SK-N-MC (cell line): ENCODE data around the gene SLC25A47.
A peak's percentile ranks its signal among the peaks of the same experiment; 100 is the strongest.
"Not testable (repeated sequence)": the region's sequence is repeated elsewhere in the genome, so short reads cannot be mapped to it uniquely, and the experiment has no call there.

ENCODE experiments used
- DNase-seq: peaks from one replicate; pipeline ENCODE4 v3.0.0-alpha.2; 2011; ENCODE audit warnings: low read depth, low spot score
- H3K27ac ChIP-seq: fragments of 200-600 bp; sonication (generic); 2 replicates; pipeline ENCODE4 v1.5.1; 2016; ENCODE audit warnings: mixed run types
- H3K36me3 ChIP-seq: fragments of 200-600 bp; sonication (generic); 2 replicates; pipeline ENCODE4 v1.6.1; 2017; ENCODE audit warnings: antibody characterized with exemption, low read length, mixed read lengths; ENCODE audit not compliant: insufficient read depth
- H3K4me3 ChIP-seq: fragments of 200-600 bp; sonication (generic); 2 replicates; pipeline ENCODE4 v1.5.1; 2016
- H3K9ac ChIP-seq: fragments of 200-600 bp; sonication (generic); 2 replicates; pipeline ENCODE4 v1.8.0; 2017; ENCODE audit warnings: mixed run types, mixed read lengths; ENCODE audit not compliant: insufficient read length
- H3K9me3 ChIP-seq: fragments of 200-600 bp; sonication (generic); 2 replicates; pipeline ENCODE4 v1.6.1; 2017; ENCODE audit warnings: low read depth, mild to moderate bottlenecking, antibody characterized with exemption, low read length, moderate library complexity, mixed read lengths
- EZH2 ChIP-seq: fragments of 200-600 bp; sonication (generic); IDR thresholded peaks from one replicate; pipeline ENCODE4 v1.6.1; 2017; ENCODE audit warnings: antibody characterized with exemption
- FOXP2 ChIP-seq: optimal IDR thresholded peaks from 2 replicates; pipeline ENCODE3; 2011; ENCODE audit warnings: mild to moderate bottlenecking, moderate library complexity; ENCODE audit not compliant: insufficient read depth; ENCODE audit errors: extremely low read length, control extremely low read depth
- POLR2AphosphoS5 ChIP-seq: IDR thresholded peaks from 2 replicates; pipeline ENCODE4 v1.6.1; 2012; ENCODE audit warnings: mild to moderate bottlenecking, low read depth, low read length, borderline replicate concordance

The SLC25A47 gene

DNA sequence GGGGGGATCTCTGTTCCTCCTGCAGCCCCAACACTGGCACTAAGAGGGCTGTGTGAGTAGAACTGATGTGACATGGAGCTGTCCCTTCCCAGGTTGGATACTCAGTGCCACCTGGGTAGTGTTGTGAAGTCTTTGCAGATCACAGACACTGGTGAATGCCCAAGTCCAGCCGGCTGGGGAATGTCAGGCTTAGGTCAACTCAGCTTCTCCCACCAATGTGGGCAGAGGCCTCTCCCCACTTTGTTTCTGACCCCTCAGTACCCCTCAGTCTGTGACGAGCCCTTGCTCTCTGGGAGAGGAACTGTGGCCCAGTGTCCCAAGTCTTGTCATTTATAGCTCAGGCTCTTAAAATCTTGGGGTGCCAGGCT lies 28.2 kb upstream of the SLC25A47 start:
- 0 out of 2 replicates have a peak, but pooled peaks cover 4% of the 10 kb centered on the region for H3K36me3 ChIP-seq
- H3K9ac ChIP-seq, result no peak overlapping the region

DNA sequence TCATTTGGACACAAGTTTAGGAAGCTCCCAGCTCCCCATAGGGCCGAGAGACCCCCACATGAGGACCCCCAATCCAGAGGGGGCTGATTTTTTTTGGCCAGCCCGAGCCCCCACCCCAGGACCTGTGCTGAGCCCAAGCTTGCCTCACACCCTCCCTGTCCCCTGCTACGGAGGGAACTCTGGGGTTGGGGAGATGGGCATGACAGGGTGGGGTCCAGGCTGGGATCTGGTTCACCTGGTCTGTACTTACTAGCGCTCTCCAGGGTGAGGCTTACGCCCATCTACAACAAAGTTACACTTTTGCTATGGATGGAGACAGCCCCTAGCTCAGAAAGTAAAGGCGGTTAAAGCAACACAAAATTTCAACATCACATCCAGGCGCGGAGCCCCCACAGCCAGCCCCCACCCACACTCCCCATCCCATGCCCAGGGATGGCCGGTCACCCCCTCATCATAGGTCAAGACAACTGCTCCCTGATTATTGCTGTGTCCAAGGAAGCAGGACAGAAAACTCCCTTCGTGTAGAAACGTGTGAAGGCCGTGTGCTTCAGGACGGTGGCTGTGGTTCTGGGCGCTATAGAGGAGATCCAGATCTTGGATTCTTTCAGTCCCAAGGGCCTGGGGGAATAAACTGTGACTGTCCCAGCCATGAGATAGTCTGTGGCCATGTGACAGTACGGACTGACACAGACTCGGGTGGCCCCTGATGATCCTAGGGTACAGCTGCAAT lies 27.6 kb upstream of the SLC25A47 start:
- DNase-seq, result no peak
- no peak overlapping the region for H3K4me3 ChIP-seq
- H3K9ac ChIP-seq, result no peak overlapping the region
- no peak for TF ChIP-seq POLR2AphosphoS5
- no peak for TF ChIP-seq EZH2
- TF ChIP-seq FOXP2, result no peak
- H3K9me3 ChIP-seq, result no peaks in the 10 kb centered on the region
- 0 out of 2 replicates have a peak, but pooled peaks cover 4% of the 10 kb centered on the region for H3K36me3 ChIP-seq
- H3K27ac ChIP-seq, result no peak overlapping the region

More for the DNA sequence above, 28.2 kb upstream of the SLC25A47 start:
- TF ChIP-seq EZH2 (no peak), POLR2AphosphoS5 (no peak; the same call in 1 of the 2 replicates), FOXP2 (no peak)
- Histone ChIP-seq H3K4me3 (no peak overlapping the region), H3K27ac (no peak overlapping the region), H3K9me3 (no peaks in the 10 kb centered on the region)
- no peak for DNase-seq

DNA sequence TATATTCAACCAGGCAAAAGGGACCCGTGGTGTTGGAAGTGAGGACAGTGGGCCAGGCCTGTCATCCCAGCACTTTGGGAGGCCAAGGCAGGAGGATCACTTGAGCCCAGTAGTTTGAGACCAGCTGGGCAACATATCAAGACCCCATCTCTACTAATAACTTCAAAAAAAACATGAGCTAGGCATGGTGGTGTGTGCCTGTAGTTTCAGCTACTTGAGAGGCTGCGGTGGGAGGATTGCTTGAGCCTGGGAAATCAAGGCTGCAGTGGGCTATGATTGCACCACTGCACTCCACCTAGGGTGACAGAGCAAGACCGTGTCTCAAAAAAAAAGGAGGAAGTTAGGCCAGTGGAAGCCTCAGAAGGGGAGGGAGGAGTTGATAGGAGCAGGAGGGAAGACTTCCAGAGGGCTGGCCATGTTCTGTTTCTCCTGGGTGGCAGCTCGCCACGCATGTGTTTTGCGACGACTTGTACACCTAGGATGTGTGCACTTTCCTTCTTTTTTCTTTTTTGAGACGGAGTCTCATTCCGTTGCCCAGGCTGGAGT lies 27.0 kb upstream of the SLC25A47 start:
- H3K9ac ChIP-seq, result no peak overlapping the region
- no peak overlapping the region for H3K27ac ChIP-seq
- no peak for DNase-seq
- no peak overlapping the region for H3K4me3 ChIP-seq
- TF ChIP-seq EZH2 (no peak), FOXP2 (no peak), POLR2AphosphoS5 (no peak)
- H3K9me3 ChIP-seq, result no peaks in the 10 kb centered on the region
- H3K36me3 ChIP-seq, result 0 out of 2 replicates have a peak, but pooled peaks cover 4% of the 10 kb centered on the region

DNA sequence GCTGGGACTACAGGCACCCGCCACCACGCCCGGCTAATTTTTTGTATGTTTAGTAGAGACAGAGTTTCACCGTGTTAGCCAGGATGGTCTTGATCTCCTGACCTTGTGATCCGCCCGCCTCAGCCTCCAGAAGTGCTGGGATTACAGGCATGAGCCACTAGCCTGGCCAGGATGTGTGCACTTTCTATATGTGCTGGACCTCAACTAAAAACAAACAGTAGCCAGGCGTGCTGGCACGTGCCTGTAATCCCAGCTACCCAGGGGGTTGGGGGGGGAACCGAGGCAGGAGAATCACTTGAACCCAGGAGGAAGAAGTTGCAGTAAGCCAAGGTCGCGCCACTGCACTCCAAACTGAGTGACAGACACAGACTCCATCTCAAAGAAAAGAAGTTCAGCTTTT lies 26.4 kb upstream of the SLC25A47 start:
- H3K9ac ChIP-seq, H3K36me3 ChIP-seq, H3K27ac ChIP-seq, H3K4me3 ChIP-seq, DNase-seq, H3K9me3 ChIP-seq: not testable (repeated sequence)

DNA sequence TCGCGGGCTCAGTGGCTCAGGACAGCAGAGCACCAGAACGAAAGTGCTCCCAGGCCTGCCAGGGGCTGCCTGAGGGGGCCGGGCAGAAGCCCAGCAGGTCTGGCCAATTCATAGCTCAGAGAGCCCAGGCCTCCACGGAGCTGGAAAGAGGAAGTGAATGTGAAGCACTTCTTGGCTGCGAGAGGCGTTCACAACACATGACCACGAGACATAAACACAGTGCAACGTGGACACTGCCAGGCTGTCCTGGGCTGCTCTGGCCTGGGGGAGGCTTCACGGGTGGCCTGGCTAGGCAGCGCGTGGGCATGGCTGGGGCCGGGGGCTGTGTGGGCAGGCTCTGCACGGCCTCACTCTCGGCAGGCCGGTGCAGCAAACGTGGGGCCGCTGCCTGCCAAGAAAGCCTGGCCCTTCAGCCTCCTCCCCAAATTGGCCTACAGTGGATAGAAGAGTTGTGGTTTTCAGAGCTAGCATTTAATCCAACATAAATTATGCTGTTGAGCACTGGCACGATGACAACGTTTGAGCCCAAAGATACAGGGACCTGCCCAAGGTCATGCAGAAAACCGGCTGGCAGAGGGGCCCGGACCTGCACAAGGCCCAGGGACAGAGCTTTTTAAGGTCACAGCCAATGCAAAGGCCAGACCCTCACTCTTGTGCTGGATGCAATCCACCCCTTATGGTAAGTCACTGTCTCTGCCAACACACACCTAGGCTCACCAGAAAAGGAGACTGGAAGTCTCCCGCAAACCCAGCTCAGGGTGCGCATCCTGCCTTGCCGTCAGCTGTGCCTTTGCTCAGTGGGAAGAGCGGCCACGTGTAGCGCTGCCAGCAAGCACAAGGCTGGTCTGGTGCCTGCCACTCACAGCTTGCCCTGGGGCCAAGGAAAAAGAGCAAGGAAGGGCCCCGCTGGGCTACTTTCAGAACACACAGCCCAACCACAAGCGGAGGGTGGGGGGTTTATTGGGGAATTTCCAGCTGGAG lies 25.5 kb upstream of the SLC25A47 start:
- TF ChIP-seq FOXP2, result no peak
- TF ChIP-seq POLR2AphosphoS5, result no peak; the same call in 1 of the 2 replicates
- TF ChIP-seq EZH2, result no peak
- H3K4me3 ChIP-seq, result no peak overlapping the region
- H3K9ac ChIP-seq, result no peak overlapping the region
- H3K9me3 ChIP-seq, result no peaks in the 10 kb centered on the region
- H3K27ac ChIP-seq, result no peak overlapping the region
- 0 out of 2 replicates have a peak, but pooled peaks cover 4% of the 10 kb centered on the region for H3K36me3 ChIP-seq
- no peak for DNase-seq

DNA sequence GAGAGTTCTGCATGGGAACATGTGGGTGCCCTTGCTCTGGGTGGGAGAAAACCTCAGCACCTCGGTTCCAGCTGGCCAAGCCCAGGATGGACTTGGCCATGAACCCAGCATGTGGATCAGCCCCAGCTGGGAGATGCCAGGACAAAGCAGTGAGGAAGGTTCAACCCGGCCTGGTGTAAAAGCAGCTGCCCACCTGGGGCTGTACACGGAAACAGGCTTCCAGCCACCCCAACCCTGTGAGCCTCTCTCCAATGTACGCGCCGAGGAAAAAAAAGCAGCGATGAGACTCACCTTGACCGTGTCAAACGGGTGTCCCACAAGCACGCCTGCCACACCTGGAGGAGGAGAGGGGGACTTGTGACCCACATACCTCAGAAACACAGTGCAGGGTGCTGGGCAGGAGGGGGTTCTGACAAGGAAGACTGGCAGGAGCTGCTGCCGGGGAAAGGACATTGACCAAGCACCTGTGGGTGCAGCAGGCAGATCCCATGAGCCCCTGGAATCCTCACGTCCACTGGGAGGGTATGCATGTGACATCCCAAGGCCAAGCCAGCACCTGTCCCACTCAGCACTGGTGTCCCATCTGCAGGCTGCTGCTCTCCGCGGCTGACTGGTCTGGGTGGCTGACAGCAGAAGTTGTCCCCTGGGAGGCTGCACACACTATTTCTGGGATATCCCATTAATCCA lies 24.4 kb upstream of the SLC25A47 start:
- no peak overlapping the region for H3K9ac ChIP-seq
- H3K9me3 ChIP-seq, result no peaks in the 10 kb centered on the region
- H3K36me3 ChIP-seq, result 0 out of 2 replicates have a peak, but pooled peaks cover 4% of the 10 kb centered on the region
- H3K27ac ChIP-seq, result no peak overlapping the region
- no peak for DNase-seq
- no peak overlapping the region for H3K4me3 ChIP-seq
- TF ChIP-seq EZH2 (no peak), POLR2AphosphoS5 (no peak), FOXP2 (no peak)

DNA sequence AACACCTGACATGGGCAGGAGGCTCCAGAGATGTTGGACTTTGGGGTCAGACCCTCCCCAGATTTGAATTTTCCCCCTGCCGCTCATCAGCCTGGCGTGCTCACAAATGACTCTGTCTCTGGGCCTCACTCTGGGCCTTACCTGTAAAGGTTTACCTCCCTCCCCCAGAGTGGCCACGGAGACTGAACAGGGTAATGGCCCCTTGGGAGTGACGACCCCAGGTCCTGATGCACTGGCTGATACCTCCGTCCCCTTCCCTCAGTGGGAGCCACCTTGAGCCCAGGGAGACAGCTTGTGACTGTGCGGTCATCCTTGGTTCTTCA lies 23.9 kb upstream of the SLC25A47 start:
- no peak overlapping the region for H3K27ac ChIP-seq
- TF ChIP-seq FOXP2, result no peak
- TF ChIP-seq POLR2AphosphoS5, result no peak
- TF ChIP-seq EZH2, result no peak
- no peaks in the 10 kb centered on the region for H3K9me3 ChIP-seq
- DNase-seq, result no peak
- 0 out of 2 replicates have a peak, but pooled peaks cover 4% of the 10 kb centered on the region for H3K36me3 ChIP-seq
- no peak overlapping the region for H3K4me3 ChIP-seq
- no peak overlapping the region for H3K9ac ChIP-seq

DNA sequence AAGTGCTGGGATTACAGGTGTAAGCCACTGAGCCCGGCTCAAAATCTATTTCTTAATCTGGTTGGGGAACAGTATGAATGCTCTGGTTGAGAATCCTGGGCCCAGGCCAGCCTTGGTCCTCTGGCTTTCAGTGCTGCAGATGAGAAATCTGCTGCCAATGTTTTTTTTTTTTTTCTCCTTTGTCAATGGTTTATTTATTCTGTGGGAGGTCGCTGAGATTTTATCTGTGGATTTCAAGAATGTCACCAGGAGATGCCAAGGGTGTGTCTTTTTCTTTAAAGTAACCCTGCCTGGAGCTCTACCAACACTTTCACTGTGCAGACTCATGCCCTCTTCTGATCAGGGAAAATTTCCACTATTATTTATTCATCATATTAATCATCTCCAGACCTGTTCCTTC lies 20.5 kb upstream of the SLC25A47 start:
- TF ChIP-seq EZH2 (no peak), FOXP2 (no peak), POLR2AphosphoS5 (no peak)
- no peaks in the 10 kb centered on the region for H3K9me3 ChIP-seq
- no peak overlapping the region for H3K4me3 ChIP-seq
- peak overlapping the region; percentile 2; the same call in 1 of the 2 replicates for H3K27ac ChIP-seq
- 0 out of 2 replicates have a peak, but pooled peaks cover 4% of the 10 kb centered on the region for H3K36me3 ChIP-seq
- H3K9ac ChIP-seq, result no peak overlapping the region
- no peak for DNase-seq
